B cell (primary cell): ENCODE measurements around the gene SIGLEC7. TPM values are rescaled to one million over a fixed set of nuclear protein-coding genes. Genes with fewer than 3 reads are reported as not detected.

Experiments
- ATAC-seq: fragments of 200-7000 bp; cut with Tn5 transposase; one replicate; pipeline ENCODE4 v1.10.0; 2021; ENCODE audit warnings: low read depth, mild to moderate bottlenecking, moderate number of reproducible peaks, moderate library complexity
- CTCF ChIA-PET: fragments of 350-600 bp; sonication (Branson Sonifier 250); formaldehyde crosslinking; loops from one replicate; lab custom pipeline; 2021; ENCODE audit warnings: antibody characterized with exemption, inconsistent platforms; lab: Charles Lee
- POLR2A ChIA-PET: fragments of 350-600 bp; sonication (Branson Sonifier 250); formaldehyde crosslinking; loops from one replicate; lab custom pipeline; 2021; ENCODE audit warnings: antibody characterized with exemption; lab: Charles Lee
- DNase-seq: peaks from one replicate; pipeline ENCODE4 v3.0.0; 2013
- H2AFZ ChIP-seq: 2 replicates; pipeline ENCODE4 v1.6.1; 2012; ENCODE audit warnings: mild to moderate bottlenecking, low read depth, low read length; ENCODE audit not compliant: insufficient read depth, poor library complexity, severe bottlenecking
- H3K27ac ChIP-seq, 2 donors: 1 replicate in 1 of 2; 2 replicates in 1 of 2; pipeline ENCODE4 v1.5.1; 2012 to 2013; ENCODE audit warnings: low read length in 2 of 2, mild to moderate bottlenecking in 2 of 2, moderate library complexity in 1 of 2
- H3K27me3 ChIP-seq, 4 experiments: fragments of 200-600 bp in 1 of 4; sonication (generic) in 1 of 4; replicated peaks in 1 of 4; 1 replicate in 2 of 4; 2 replicates in 2 of 4; pipeline versions ENCODE4 v1.6.1 to v1.7.0; 2013 to 2016; ENCODE audit warnings: low read length in 3 of 4, mild to moderate bottlenecking in 2 of 4, mixed read lengths in 1 of 4, moderate library complexity in 1 of 4; ENCODE audit not compliant: insufficient read depth in 4 of 4, control insufficient read depth in 3 of 4; ENCODE audit errors: control extremely low read depth in 1 of 4
- H3K36me3 ChIP-seq, 2 experiments: replicated peaks in 1 of 2; 1 replicate in 1 of 2; 2 replicates in 1 of 2; pipeline versions ENCODE4 v1.6.1 to v1.7.1; 2013; ENCODE audit warnings: low read length in 1 of 2; ENCODE audit not compliant: insufficient read depth in 2 of 2, control insufficient read depth in 1 of 2; ENCODE audit errors: control extremely low read depth in 1 of 2, extremely low read depth in 1 of 2
- H3K4me1 ChIP-seq, 2 donors: fragments of 200-600 bp in 1 of 2; sonication (generic) in 1 of 2; 1 replicate in 1 of 2; 2 replicates in 1 of 2; pipeline versions ENCODE4 v1.5.1 to v1.6.1; 2013 to 2017; ENCODE audit warnings: low read length in 2 of 2; ENCODE audit not compliant: control insufficient read depth in 2 of 2, insufficient read depth in 2 of 2
- H3K4me2 ChIP-seq: replicated peaks from 2 replicates; pipeline ENCODE3; 2012; ENCODE audit warnings: mild to moderate bottlenecking, low read depth, low read length; ENCODE audit not compliant: poor library complexity, severe bottlenecking
- H3K4me3 ChIP-seq, 5 experiments: fragments of 200-600 bp in 1 of 5; sonication (generic) in 1 of 5; 1 replicate in 3 of 5; 2 replicates in 2 of 5; pipeline versions ENCODE4 v1.5.1 to v1.7.0; 2011 to 2016; ENCODE audit warnings: low read length in 4 of 5, mild to moderate bottlenecking in 4 of 5, low read depth in 2 of 5, control low read depth in 1 of 5, moderate library complexity in 1 of 5; ENCODE audit not compliant: insufficient read depth in 1 of 5; ENCODE audit errors: control extremely low read depth in 1 of 5, extremely low read depth in 1 of 5
- H3K79me2 ChIP-seq: fragments of 200-600 bp; sonication (generic); one replicate; pipeline ENCODE4 v1.6.0; 2016; ENCODE audit warnings: low read length; ENCODE audit not compliant: control insufficient read depth, insufficient read depth
- H3K9ac ChIP-seq: fragments of 200-600 bp; sonication (generic); 2 replicates; pipeline ENCODE4 v1.6.1; 2017; ENCODE audit warnings: mild to moderate bottlenecking, low read length, moderate library complexity
- H3K9me3 ChIP-seq, 3 donors: one replicate each; pipeline versions ENCODE4 v1.6.1 to v1.7.1; 2013; ENCODE audit warnings: low read length in 2 of 3; ENCODE audit not compliant: control insufficient read depth in 2 of 3, insufficient read depth in 1 of 3; ENCODE audit errors: control extremely low read depth in 1 of 3
- H4K20me1 ChIP-seq: 2 replicates; pipeline ENCODE4 v1.6.0; 2012; ENCODE audit warnings: mild to moderate bottlenecking, low read length; ENCODE audit not compliant: insufficient read depth, control insufficient read depth, poor library complexity, severe bottlenecking
- H3K27ac Mint-ChIP-seq: one replicate; pipeline ENCODE4 v1.8.0; 2021; ENCODE audit warnings: mixed read lengths
- H3K27me3 Mint-ChIP-seq: one replicate; pipeline ENCODE4 v1.8.0; 2021; ENCODE audit warnings: mixed read lengths
- H3K4me1 Mint-ChIP-seq: one replicate; pipeline ENCODE4 v1.8.0; 2021; ENCODE audit warnings: mixed read lengths
- H3K4me3 Mint-ChIP-seq: one replicate; pipeline ENCODE4 v1.8.0; 2021; ENCODE audit warnings: mixed read lengths
- H3K9me3 Mint-ChIP-seq: one replicate; pipeline ENCODE4 v1.8.0; 2022; ENCODE audit warnings: mixed read lengths; ENCODE audit not compliant: insufficient read depth
- EZH2 ChIP-seq: IDR thresholded peaks from 2 replicates; pipeline ENCODE4 v1.6.1; 2012; ENCODE audit warnings: borderline replicate concordance, low read depth, mild to moderate bottlenecking, moderate library complexity, low read length; ENCODE audit not compliant: insufficient read depth, poor library complexity, severe bottlenecking
- WGBS: methylation state at CpG from one replicate; pipeline ENCODE4 v1.1.5; 2013; ENCODE audit warnings: missing lambda C conversion rate; ENCODE audit not compliant: insufficient coverage; 5-methylcytosine and 5-hydroxymethylcytosine counted together
- intact Hi-C: fragments of 100-400 bp; cut with micrococcal nuclease; formaldehyde crosslinking; loops from one replicate; pipeline ENCODE4 v1.10.0; 2022
- polyA plus RNA-seq: library from polyadenylated mRNA; depleted of rRNA; stranded (reverse); fragments of >200 nt; gene quantifications from 2 replicates; pipeline ENCODE4 v1.2.3, GENCODE V29; 2012
- total RNA-seq, 2 donors: library from RNA; stranded (reverse); fragments of 120-200 nt in 1 of 2; gene quantifications; 1 replicate in 1 of 2; 2 replicates in 1 of 2; pipeline versions ENCODE4 v1.2.3 to v1.2.4, GENCODE V29; 2013 to 2022
- TF ChIP-seq, protein P1 (sequence below): fragments of 200-600 bp; IDR thresholded peaks from one replicate; pipeline ENCODE4 v1.8.0; 2022; ENCODE audit warnings: antibody characterized with exemption, mild to moderate bottlenecking

Gene SIGLEC7
- total and polyA plus RNA-seq, 2 donors (not counting 1 experiment from before 2014, with no cell fraction given): 0.52 TPM; not detected in 1

- WGBS: 100% methylated on average over 1 of the region's 4 CpGs
- intact Hi-C loops: loop anchor here (10.0 kb wide), 1 partner anchor 95 kb away; the partner anchor contains the start of gene KLK13
- Mint-ChIP-seq H3K27ac (no peak overlapping the region), H3K27me3 (peaks cover 43% of the 10 kb centered on the region), H3K4me3 (no peak overlapping the region), H3K4me1 (no peaks in the 10 kb centered on the region), H3K9me3 (no peaks in the 10 kb centered on the region)
- Histone ChIP-seq H4K20me1 (no peaks in the 10 kb centered on the region), H3K27me3 (peaks cover 0 to 20% (median 2%) of the 10 kb centered on the region in 4 experiments), H3K9me3 (no peaks in the 10 kb centered on the region), H3K79me2 (no peaks in the 10 kb centered on the region), H3K27ac (no peak overlapping the region), H3K36me3 (no peaks in the 10 kb centered on the region), H3K4me3 (no peak overlapping the region), H3K4me2 (no peak overlapping the region), H3K9ac (no peak overlapping the region), H3K4me1 (no peaks in the 10 kb centered on the region), H2AFZ (no peak overlapping the region)
- no peak for TF ChIP-seq EZH2
- TF ChIP-seq, protein P1, sequence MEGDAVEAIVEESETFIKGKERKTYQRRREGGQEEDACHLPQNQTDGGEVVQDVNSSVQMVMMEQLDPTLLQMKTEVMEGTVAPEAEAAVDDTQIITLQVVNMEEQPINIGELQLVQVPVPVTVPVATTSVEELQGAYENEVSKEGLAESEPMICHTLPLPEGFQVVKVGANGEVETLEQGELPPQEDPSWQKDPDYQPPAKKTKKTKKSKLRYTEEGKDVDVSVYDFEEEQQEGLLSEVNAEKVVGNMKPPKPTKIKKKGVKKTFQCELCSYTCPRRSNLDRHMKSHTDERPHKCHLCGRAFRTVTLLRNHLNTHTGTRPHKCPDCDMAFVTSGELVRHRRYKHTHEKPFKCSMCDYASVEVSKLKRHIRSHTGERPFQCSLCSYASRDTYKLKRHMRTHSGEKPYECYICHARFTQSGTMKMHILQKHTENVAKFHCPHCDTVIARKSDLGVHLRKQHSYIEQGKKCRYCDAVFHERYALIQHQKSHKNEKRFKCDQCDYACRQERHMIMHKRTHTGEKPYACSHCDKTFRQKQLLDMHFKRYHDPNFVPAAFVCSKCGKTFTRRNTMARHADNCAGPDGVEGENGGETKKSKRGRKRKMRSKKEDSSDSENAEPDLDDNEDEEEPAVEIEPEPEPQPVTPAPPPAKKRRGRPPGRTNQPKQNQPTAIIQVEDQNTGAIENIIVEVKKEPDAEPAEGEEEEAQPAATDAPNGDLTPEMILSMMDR: no peak
- ATAC-seq: no peak
- no peak for DNase-seq
- CTCF ChIA-PET: interaction anchor here (2.0 kb wide), 1 partner anchor 9 kb away, joined by 6 read pairs; no protein-coding TSS in a partner anchor
- POLR2A ChIA-PET: no interaction called here
These were observed 17.6 kb downstream of the SIGLEC7 start for GRCh38 chr19:51159656-51160055.

GRCh38 chr19:51161266-51161665, 19.2 kb downstream of the SIGLEC7 start:
- Histone ChIP-seq H2AFZ (no peak overlapping the region), H3K27me3 (peaks cover 0 to 12% (median 0%) of the 10 kb centered on the region in 4 experiments), H3K4me2 (no peak overlapping the region), H3K4me3 (no peak overlapping the region), H3K36me3 (no peaks in the 10 kb centered on the region), H3K9ac (no peak overlapping the region), H3K79me2 (no peaks in the 10 kb centered on the region), H3K9me3 (no peaks in the 10 kb centered on the region), H3K27ac (no peak overlapping the region), H3K4me1 (no peaks in the 10 kb centered on the region), H4K20me1 (no peaks in the 10 kb centered on the region)
- POLR2A ChIA-PET: no interaction called here
- Mint-ChIP-seq H3K27me3 (peaks cover 35% of the 10 kb centered on the region), H3K4me1 (no peaks in the 10 kb centered on the region), H3K9me3 (no peaks in the 10 kb centered on the region), H3K4me3 (no peak overlapping the region), H3K27ac (no peak overlapping the region)
- DNase-seq (no peak), ATAC-seq (no peak)
- intact Hi-C loops: no loop called here
- TF ChIP-seq, protein P1: no peak
- TF ChIP-seq EZH2: no peak
- CTCF ChIA-PET: no interaction called here
- WGBS: no CpG with 5 or more reads among the region's 1 CpG
